Testis (tissue), 2 donors: ENCODE measurements around the gene AQP7.
"Not testable (repeated sequence)": the region's sequence is repeated elsewhere in the genome, so short reads cannot be mapped to it uniquely, and the experiment has no call there.

Source experiments
- CTCF ChIP-seq, 3 experiments: fragments of 450-650 bp in 2 of 3; fragments of 200-600 bp in 1 of 3; sonication (generic) in 1 of 3; IDR thresholded peaks; one replicate each; pipeline ENCODE4 v1.5.1; 2016 to 2019; ENCODE audit warnings: antibody characterized with exemption in 3 of 3, mild to moderate bottlenecking in 2 of 3, moderate library complexity in 1 of 3
- POLR2A ChIP-seq: fragments of 450-650 bp; IDR thresholded peaks from one replicate; pipeline ENCODE4 v1.6.1; 2017; ENCODE audit warnings: antibody characterized with exemption, mild to moderate bottlenecking, moderate library complexity

- not testable (repeated sequence) for TF ChIP-seq CTCF (IDR thresholded peaks at IDR 0.05); POLR2A
These were observed 22.1 kb upstream of the AQP7 start for GRCh38 chr9:33424492-33424891.
